Ishikawa (cell line): ENCODE results near the gene MZB1.
A peak's percentile ranks its signal among the peaks of the same experiment; 100 is the strongest.

Source experiments
- CEBPB ChIP-seq: IDR thresholded peaks from 2 replicates; pipeline ENCODE4 v1.6.1; 2012
- CREB1 ChIP-seq: IDR thresholded peaks from 2 replicates; pipeline ENCODE4 v1.6.1; 2012; ENCODE audit warnings: low read depth
- EGR1 ChIP-seq: IDR thresholded peaks from 2 replicates; pipeline ENCODE4 v1.6.1; 2012
- EP300 ChIP-seq: IDR thresholded peaks from 2 replicates; pipeline ENCODE4 v1.6.1; 2012; ENCODE audit warnings: borderline replicate concordance
- FOXM1 ChIP-seq: IDR thresholded peaks from 2 replicates; pipeline ENCODE4 v1.6.1; 2012; ENCODE audit warnings: low read depth, borderline replicate concordance
- MAX ChIP-seq: IDR thresholded peaks from 2 replicates; pipeline ENCODE4 v1.6.1; 2012
- NFIC ChIP-seq: IDR thresholded peaks from 2 replicates; pipeline ENCODE4 v1.6.1; 2012
- RAD21 ChIP-seq: IDR thresholded peaks from 2 replicates; pipeline ENCODE4 v1.6.1; 2012; ENCODE audit warnings: low read depth
- REST ChIP-seq: IDR thresholded peaks from 2 replicates; pipeline ENCODE4 v1.6.1; 2012; ENCODE audit warnings: low read depth, mild to moderate bottlenecking
- TAF1 ChIP-seq: IDR thresholded peaks from 2 replicates; pipeline ENCODE4 v1.6.1; 2012; ENCODE audit warnings: low read depth, mild to moderate bottlenecking
- TCF12 ChIP-seq: IDR thresholded peaks from 2 replicates; pipeline ENCODE4 v1.6.1; 2012; ENCODE audit warnings: low read depth
- TEAD4 ChIP-seq: IDR thresholded peaks from 2 replicates; pipeline ENCODE4 v1.6.1; 2012
- USF1 ChIP-seq: IDR thresholded peaks from 2 replicates; pipeline ENCODE4 v1.6.1; 2012
- YY1 ChIP-seq: IDR thresholded peaks from 2 replicates; pipeline ENCODE4 v1.6.1; 2012; ENCODE audit warnings: low read depth
- ZBTB7A ChIP-seq: IDR thresholded peaks from 2 replicates; pipeline ENCODE4 v1.6.1; 2012; ENCODE audit warnings: low read depth

MZB1 gene

GRCh38 chr5:139389701-139390638, at the start of gene MZB1:
MZB1 (minus strand) TSS chr5:139389913; CDS start chr5:139389856, 57 bp downstream.
- TF ChIP-seq YY1 (no peak), EGR1 (no peak), TEAD4 (no peak), CREB1 (no peak), EP300 (no peak), REST (no peak), ZBTB7A (no peak), TCF12 (no peak), CEBPB (no peak), MAX (no peak), NFIC (no peak), RAD21 (no peak)

- TF ChIP-seq TCF12: 0 out of 2 replicates have a peak, but pooled peaks have one; percentile 23
- no peak for TF ChIP-seq FOXM1
- TF ChIP-seq EP300: no peak
- TF ChIP-seq NFIC: no peak
- TF ChIP-seq EGR1: no peak
- peak; percentile 60 for TF ChIP-seq ZBTB7A
- no peak for TF ChIP-seq CEBPB
- TF ChIP-seq CREB1: peak; percentile 36; the same call in 1 of the 2 replicates
- TF ChIP-seq MAX: peak; percentile 58; the same call in 1 of the 2 replicates
- TF ChIP-seq TAF1: peak; percentile 50
- TF ChIP-seq RAD21: no peak
- TF ChIP-seq REST: no peak
- TF ChIP-seq USF1: peak; percentile 35; the same call in 1 of the 2 replicates
- TF ChIP-seq YY1: peak; percentile 76
- no peak for TF ChIP-seq TEAD4
These were observed 49.5 kb upstream of the MZB1 start, which contains the start of gene DNAJC18 for GRCh38 chr5:139439013-139439903. DNAJC18 (minus strand) TSS chr5:139439525; CDS start chr5:139439445, 80 bp downstream.

GRCh38 chr5:139438707-139439012, 48.9 kb upstream of the MZB1 start:
- TF ChIP-seq MAX: no peak

- TF ChIP-seq NFIC (no peak), USF1 (no peak), FOXM1 (no peak)
These were observed 46.0 kb upstream of the MZB1 start for GRCh38 chr5:139435676-139436075.

GRCh38 chr5:139431706-139432105, 42.0 kb upstream of the MZB1 start:
- no peak for TF ChIP-seq CEBPB
- no peak for TF ChIP-seq RAD21
- no peak for TF ChIP-seq TCF12
- TF ChIP-seq NFIC: no peak
- TF ChIP-seq ZBTB7A: no peak
- TF ChIP-seq YY1: no peak
- no peak for TF ChIP-seq REST
- TF ChIP-seq TEAD4: no peak
- no peak for TF ChIP-seq FOXM1
- no peak for TF ChIP-seq TAF1
- no peak for TF ChIP-seq MAX
- TF ChIP-seq EGR1: no peak
- TF ChIP-seq CREB1: no peak
- no peak for TF ChIP-seq USF1
- no peak for TF ChIP-seq EP300
